DMS53 (cell line): ENCODE measurements around the gene KCNJ10.

Experiments used
- DNase-seq: peaks from one replicate; lab custom pipeline; 2025; lab: John Stamatoyannopoulos, UW

Gene KCNJ10

GRCh38 chr1:159962176-159962575, 107.8 kb downstream of the KCNJ10 start:
- no peak for DNase-seq

- DNase-seq: no peak
Measured at GRCh38 chr1:159961636-159962035, 108.3 kb downstream of the KCNJ10 start.

GRCh38 chr1:159960721-159961381, 109.1 kb downstream of the KCNJ10 start:
- DNase-seq: no peak

- DNase-seq: peak; percentile 27
Measured at GRCh38 chr1:159959451-159959850, 110.5 kb downstream of the KCNJ10 start.

DNA sequence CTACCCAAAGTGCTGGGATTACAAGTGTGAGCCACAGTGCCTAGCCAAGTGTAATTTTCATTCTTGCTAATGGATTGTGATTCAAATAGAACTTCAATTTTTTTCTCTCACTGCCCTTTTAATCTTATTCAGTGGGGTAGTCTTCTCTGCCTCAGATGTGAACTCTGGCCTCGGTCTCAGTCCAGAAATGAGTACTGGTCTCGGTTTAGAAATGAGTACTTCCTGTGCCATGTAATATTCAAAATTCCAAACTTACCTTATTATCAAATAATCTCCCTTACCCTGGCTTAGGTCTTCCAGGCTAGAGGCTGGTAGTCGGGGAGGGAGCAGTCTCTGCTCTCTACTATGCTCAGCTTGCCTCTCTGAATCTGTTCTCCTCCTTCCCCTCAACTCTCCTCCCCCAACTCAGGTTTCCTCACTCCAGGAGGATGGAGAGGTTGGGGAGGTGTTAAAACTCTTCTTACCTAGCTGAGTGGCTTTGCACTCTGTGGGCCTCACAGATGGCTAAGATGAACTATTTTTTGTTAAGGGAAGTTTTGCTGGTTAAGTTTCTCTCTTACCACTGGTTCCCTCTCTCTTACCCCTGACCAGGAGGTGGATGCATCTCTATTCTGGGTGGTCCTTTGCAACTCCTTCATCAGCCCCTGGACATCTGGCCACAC, 111.1 kb downstream of the KCNJ10 start:
- no peak for DNase-seq

- DNase-seq: no peak
Measured at GRCh38 chr1:159957824-159958268, 112.1 kb downstream of the KCNJ10 start.

GRCh38 chr1:159955456-159955855, 114.5 kb downstream of the KCNJ10 start:
- no peak for DNase-seq

DNA sequence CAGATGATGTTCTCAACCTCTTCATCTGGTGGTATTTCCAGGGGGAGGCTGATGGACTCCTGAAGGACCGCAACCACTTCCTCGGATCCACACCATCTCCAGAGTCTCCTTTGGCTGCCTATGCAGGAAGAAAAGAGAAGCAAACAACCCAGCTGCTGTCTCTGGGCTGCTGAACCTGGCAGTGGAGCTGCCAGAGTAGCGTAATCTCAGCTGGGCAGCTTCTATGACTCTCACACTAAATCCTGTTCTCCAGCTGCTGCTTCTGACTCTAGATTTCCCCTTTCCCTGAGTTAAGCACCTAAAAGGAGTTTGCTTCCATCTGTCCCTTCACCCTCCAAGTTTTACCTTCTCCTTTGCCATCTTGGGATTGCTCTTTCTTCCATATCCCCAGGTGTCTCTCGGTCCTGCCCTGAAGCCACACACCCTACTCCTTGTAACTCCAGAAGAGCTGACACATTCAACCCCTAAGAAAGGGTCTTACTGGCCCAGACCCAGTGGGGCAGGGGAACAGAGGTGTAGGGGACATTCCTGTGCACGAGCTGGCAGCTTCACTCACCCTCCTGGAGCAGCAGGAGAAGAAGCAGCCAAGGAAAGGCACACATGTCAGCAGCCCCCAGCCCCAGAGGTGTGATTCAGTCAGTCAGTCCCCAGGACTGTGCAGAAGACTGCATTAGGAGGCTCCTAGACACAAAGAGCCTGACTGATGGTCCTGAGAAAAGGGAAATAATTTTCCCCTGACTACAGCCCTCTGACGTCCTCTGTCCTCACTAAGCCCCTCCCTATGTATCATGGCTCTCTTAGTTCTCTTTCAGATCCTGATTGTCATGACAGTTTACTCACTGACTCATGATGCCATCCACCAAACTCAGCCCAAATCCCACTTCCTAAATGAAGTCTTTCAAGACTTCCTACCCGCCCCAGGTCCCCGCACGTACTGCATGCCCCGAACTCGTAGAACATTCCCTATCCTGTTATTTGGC, 116.1 kb downstream of the KCNJ10 start, which contains the start of gene SLAMF9:
Gene SLAMF9, minus strand, starts transcription at position 702 of the 980 bp plus-strand sequence. Its CDS starts 100 bp downstream, at position 602.
- DNase-seq: peak; percentile 20

DNA sequence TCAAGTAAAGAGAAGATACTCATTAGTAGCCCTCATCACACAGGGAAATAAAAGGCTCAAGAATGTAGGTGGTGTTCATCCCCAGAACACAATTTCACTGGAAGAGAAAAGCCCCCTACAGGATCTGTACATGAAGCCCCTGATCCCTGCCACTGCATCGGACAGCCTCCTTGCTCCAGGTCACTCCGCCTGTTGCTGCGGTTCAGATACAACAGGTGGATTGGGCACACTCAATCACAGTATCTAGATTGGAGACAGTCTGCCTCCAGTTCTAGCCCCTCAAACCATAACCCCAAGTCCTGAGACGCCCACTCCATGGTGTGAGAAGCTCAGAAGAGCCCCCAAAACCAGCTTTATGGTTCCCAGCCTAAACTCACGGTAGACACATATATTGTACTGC, 117.0 kb downstream of the KCNJ10 start:
- no peak for DNase-seq

GRCh38 chr1:159951551-159951950, 118.4 kb downstream of the KCNJ10 start:
- DNase-seq: no peak

DNA sequence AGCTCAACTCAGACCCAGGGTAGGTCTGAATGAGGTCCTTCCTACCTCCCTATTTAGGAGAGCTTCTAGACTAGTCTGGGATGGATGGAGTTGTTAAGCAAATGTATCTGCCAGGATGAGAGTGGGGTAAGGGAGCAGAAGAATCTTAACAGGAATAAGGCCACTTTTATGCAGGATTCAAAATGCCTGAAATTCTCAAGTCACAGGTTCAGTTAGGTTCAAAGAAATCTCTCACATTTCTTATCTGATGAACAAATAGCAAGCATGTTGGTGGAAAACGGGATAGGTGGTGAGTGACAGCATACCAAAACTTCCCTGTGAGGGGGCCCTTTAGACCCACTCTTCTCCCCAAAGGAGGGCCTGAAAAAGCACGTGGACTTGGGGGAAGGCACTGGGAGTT, 118.9 kb downstream of the KCNJ10 start:
- no peak for DNase-seq

DNA sequence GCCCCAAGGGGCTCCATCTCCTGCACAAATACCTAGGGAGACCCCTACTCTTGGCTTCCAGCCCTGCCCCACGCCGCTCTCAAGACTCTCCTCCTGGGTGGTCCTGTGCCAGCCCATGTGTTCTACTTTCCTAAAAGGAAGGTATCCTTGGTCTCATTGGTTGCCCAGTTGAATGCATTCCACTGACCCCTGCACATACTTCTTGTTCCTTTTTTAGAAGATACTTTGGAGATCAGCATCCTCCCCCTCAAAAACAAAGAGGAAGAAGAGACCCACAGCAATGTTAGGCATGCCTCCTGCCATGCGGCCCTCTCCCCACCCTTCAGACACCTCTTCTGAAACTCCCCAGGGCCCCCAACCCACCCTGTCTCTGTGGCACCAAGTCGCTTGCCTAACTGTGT, 120.0 kb downstream of the KCNJ10 start:
- DNase-seq: no peak

GRCh38 chr1:159949123-159949522, 120.8 kb downstream of the KCNJ10 start:
- no peak for DNase-seq
